ENCODE results near the gene FHIP2A.
"Not testable (repeated sequence)": the region's sequence is repeated elsewhere in the genome, so short reads cannot be mapped to it uniquely, and the experiment has no call there.

Gene FHIP2A

DNA sequence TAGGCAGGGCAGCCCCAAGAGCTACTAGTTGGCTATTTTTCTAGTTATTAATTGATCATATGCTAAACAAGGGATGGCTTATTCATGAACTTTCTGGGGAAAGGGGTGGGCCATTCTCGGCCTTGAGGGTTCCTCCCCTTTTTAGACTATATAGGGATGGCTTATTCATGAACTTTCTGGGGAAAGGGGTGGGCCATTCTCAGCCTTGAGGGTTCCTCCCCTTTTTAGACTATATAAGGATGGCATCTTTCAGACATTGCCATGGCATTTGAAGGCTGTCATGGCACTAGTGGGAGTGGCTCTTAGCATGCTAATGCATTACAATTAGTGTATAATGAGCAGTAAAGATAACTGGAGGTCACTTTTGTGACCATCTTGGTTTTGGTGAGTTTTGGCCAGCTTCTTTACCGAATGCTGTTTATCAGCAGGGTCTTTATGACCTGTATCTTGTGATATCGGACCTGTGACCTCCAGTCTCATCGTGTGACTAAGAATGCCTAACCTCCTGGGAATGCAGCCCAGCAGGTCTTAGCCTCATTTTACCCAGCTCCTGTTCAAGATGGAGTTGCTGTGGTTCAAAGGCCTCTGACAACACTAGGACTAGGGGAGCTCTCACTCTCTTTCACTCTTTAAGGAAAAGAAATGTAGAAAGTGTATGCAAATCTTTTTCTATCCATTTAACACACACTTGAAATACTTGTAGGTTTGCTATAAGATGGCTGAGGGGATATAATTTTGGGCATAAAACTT, 7.8 kb downstream of the FHIP2A start:
- H3K4me1 Mint-ChIP-seq: peaks cover 5% of the 10 kb centered on the region
- peaks cover 53% of the 10 kb centered on the region for H3K36me3 Mint-ChIP-seq (ENCODE audit: low read depth)
- TF ChIP-seq, protein P1, sequence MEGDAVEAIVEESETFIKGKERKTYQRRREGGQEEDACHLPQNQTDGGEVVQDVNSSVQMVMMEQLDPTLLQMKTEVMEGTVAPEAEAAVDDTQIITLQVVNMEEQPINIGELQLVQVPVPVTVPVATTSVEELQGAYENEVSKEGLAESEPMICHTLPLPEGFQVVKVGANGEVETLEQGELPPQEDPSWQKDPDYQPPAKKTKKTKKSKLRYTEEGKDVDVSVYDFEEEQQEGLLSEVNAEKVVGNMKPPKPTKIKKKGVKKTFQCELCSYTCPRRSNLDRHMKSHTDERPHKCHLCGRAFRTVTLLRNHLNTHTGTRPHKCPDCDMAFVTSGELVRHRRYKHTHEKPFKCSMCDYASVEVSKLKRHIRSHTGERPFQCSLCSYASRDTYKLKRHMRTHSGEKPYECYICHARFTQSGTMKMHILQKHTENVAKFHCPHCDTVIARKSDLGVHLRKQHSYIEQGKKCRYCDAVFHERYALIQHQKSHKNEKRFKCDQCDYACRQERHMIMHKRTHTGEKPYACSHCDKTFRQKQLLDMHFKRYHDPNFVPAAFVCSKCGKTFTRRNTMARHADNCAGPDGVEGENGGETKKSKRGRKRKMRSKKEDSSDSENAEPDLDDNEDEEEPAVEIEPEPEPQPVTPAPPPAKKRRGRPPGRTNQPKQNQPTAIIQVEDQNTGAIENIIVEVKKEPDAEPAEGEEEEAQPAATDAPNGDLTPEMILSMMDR (IDR thresholded peaks at IDR 0.05): no peak
- H3K4me3 Mint-ChIP-seq: no peak overlapping the region
- H3K27me3 Mint-ChIP-seq (ENCODE audit: low read depth, poor library complexity): no peaks in the 10 kb centered on the region
- no peak for DNase-seq
- H3K27ac Mint-ChIP-seq: no peak overlapping the region
- peaks cover 11% of the 10 kb centered on the region for H3K9me3 Mint-ChIP-seq

DNA sequence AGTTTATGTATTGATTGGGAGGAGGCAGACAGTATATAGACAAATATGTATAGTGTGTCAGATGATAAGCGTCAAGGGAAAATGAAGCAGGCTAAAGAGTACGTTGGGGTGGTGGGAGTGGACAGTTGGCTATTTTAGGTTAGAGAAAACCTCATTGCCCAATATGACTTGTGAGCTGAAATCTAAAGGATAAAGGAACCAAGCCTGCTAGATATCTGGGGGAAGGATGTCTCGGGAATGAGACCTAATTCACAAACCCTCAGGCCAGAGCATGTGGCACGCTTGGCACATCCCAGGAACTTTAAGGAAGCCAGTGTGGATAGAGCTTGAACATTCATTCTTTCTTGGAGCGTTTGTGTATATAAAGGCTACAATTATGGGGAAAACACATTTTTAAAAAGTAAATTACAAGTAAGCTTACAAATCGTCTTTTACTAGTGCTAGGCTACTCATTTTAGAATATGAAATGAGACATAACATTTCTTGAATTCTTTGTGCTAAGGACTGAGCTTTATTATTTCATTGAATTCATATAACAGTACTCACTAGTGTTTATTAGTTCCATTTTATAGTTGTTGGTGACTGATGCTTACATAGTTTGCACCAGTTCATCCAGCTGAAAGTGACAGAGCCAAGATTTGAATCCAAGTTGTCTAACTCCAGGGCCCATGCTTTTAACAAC, 9.7 kb downstream of the FHIP2A start:
- peaks cover 9% of the 10 kb centered on the region for H3K9me3 Mint-ChIP-seq
- H3K4me1 Mint-ChIP-seq: no peaks in the 10 kb centered on the region
- TF ChIP-seq, protein P1 (IDR thresholded peaks at IDR 0.05): no peak
- no peak for DNase-seq
- H3K4me3 Mint-ChIP-seq: no peak overlapping the region
- H3K27me3 Mint-ChIP-seq (ENCODE audit: low read depth, poor library complexity): no peaks in the 10 kb centered on the region
- peak overlapping the region; percentile 53 for H3K27ac Mint-ChIP-seq
- peaks cover 40% of the 10 kb centered on the region for H3K36me3 Mint-ChIP-seq (ENCODE audit: low read depth)

DNA sequence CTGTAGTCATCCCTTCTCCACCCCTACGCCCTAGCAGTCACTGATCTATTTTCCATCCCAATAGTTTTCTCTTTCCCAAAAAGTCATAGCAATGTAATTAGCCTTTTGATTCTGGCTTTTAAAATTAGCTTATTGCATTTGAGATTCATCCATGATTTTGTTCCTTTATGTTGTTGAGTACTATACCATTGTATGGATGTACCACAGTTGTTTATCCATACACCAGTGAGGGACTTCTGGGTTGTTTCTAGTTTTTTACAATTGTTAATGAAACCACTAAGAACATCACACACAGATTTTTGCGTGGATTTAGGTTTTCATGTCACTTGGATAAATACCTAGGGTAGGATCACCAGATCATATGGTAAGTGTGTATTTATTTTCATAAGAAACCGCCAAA, 16.1 kb downstream of the FHIP2A start:
- H3K27ac Mint-ChIP-seq: no peak overlapping the region
- peaks cover 70% of the 10 kb centered on the region for H3K36me3 Mint-ChIP-seq (ENCODE audit: low read depth)
- peaks cover 5% of the 10 kb centered on the region for H3K9me3 Mint-ChIP-seq
- no peak overlapping the region for H3K4me3 Mint-ChIP-seq
- no peaks in the 10 kb centered on the region for H3K27me3 Mint-ChIP-seq (ENCODE audit: low read depth, poor library complexity)
- no peaks in the 10 kb centered on the region for H3K4me1 Mint-ChIP-seq
- DNase-seq: no peak
- TF ChIP-seq, protein P1 (IDR thresholded peaks at IDR 0.05): no peak

DNA sequence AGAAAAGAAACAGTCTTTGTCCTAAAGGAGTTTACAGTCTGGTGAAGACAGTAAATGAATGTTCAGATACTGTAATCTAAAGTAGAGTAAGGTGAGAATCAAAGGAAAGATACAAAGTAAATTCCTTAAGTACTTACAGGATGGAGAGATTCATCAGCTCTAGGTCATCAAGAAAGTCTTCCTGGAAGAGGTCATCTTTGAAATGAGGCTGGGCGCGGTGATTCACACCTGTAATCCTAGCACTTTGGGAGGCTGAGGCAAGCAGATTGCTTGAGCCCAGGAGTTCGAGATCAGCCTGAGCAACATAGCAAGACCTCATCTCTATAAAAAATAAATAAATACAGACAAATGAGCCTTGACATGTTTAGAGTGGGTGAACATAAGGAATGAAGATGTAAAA, 18.3 kb downstream of the FHIP2A start:
- Mint-ChIP-seq H3K27ac (no peak overlapping the region), H3K9me3 (peaks cover 5% of the 10 kb centered on the region), H3K27me3 (ENCODE audit: low read depth, poor library complexity) (no peaks in the 10 kb centered on the region), H3K4me1 (peaks cover 5% of the 10 kb centered on the region), H3K36me3 (ENCODE audit: low read depth) (peaks cover 81% of the 10 kb centered on the region), H3K4me3 (no peak overlapping the region)
- TF ChIP-seq, protein P1 (IDR thresholded peaks at IDR 0.05): no peak
- DNase-seq: no peak

GRCh38 chr10:114845978-114846693, 24.6 kb downstream of the FHIP2A start:
- Mint-ChIP-seq H3K27ac (no peak overlapping the region), H3K4me1 (peaks cover 5% of the 10 kb centered on the region), H3K4me3 (no peak overlapping the region), H3K9me3 (no peaks in the 10 kb centered on the region), H3K27me3 (ENCODE audit: low read depth, poor library complexity) (no peaks in the 10 kb centered on the region), H3K36me3 (ENCODE audit: low read depth) (peaks cover 94% of the 10 kb centered on the region)
- DNase-seq: no peak
- TF ChIP-seq, protein P1 (IDR thresholded peaks at IDR 0.05): no peak

DNA sequence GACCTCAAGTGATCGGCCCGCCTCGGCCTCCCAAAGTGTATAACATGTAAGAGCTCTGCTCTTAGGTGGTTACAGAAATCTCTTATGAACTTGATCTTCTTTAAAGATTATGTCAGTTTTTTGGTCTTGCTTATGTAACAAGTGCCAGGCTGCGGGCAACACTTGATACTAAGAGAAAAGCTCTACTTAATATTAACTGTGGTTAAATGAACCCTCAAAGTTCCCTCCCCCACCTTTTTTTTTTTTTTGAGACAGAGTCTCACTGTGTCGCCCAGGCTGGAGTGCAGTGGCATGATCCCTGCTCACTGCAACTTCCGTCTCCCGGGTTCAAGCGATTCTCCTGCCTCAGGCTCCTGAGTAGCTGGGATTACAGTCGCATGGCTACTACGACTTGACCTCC, 25.9 kb downstream of the FHIP2A start:
- peaks cover 95% of the 10 kb centered on the region for H3K36me3 Mint-ChIP-seq (ENCODE audit: low read depth)
- not testable (repeated sequence) for H3K4me1 Mint-ChIP-seq; H3K27me3 Mint-ChIP-seq (ENCODE audit: low read depth, poor library complexity); DNase-seq; H3K27ac Mint-ChIP-seq; H3K4me3 Mint-ChIP-seq; H3K9me3 Mint-ChIP-seq
